HG02571 (cell line): Measurements from ENCODE around the gene CLDN5.

Experiments used
- ATAC-seq: cut with Tn5 transposase; IDR thresholded peaks from one replicate; pipeline ENCODE4 v1.9.1; 2021; ENCODE audit warnings: mild to moderate bottlenecking, moderate library complexity; ENCODE audit not compliant: unreplicated experiment

Gene CLDN5

DNA sequence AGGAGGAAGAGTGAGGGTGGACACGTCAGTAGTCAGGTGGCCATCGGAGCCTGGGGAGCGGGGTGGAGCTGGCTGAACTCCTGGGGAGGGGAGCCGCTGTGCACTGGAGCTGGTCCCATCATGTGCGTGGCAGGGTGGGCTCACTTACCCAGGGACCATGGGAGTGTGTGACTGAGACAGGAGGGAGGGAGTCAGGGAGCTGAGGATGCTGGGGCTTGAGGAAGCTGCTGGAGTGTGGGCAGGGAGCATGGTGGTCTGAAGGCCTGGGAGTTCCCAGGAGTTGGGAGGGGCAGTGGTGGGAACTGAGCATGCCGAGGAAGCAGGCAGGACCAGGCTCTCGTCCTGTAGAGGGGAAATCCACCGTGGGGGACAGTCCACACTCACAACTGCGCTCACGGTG, 18.0 kb downstream of the CLDN5 start:
- no peak for ATAC-seq

DNA sequence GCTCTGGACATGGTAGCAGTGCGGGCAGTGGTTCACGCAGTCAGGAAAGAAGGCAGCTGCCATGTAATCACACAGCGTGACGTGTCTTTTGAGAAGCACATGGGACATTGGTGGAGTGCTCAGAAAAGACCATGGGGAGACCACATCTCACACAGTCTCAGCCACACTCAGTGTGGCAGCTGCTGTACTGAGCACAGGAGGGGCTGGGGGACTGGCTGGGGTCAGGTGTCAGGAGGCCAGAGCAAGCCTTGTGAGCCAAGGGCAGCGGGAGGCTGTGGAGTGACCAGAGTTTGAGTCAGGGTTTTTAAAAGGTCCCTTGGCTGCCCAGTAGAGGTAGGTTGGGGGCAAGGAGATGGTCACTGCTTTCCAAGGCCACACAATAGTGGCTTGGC, 18.5 kb downstream of the CLDN5 start:
- no peak for ATAC-seq

DNA sequence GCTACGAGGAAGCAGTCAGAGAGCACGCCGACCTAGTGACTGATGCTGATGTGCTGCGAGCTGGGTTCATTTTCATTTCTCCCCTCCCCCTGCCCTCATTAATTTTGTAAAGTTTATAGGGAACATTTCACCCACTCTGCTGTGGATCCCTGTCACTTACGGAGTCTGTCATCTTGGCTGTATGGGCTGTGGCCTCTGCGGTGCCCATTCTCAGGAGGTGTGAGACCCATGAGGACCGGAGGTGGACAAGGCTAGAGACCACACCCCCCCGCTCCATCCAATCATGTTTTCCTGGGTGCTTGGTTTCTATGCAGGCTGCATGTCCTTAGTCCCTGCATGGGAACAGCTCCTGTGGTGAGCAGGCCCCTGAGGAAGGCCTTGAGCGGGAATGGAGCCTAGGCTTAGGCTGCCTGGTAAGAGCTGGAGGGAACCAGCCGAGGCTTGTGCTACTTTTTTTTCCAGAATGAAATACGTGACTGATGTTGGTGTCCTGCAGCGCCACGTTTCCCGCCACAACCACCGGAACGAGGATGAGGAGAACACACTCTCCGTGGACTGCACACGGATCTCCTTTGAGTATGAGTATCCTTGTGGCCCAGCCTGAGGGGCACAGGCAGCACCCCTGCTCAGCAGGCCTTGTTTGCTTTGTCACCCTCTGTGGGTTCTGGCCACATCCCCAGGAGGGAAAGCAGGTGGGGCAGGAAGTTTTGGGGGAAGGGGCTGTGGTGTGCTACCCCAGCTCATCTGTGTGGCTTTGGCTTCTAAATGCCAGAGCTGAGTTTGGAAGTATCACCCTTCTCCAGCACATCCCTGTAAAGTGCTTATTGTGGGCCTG, 19.1 kb downstream of the CLDN5 start:
- no peak for ATAC-seq

GRCh38 chr22:19503869-19504268, 20.3 kb downstream of the CLDN5 start:
- ATAC-seq: no peak

DNA sequence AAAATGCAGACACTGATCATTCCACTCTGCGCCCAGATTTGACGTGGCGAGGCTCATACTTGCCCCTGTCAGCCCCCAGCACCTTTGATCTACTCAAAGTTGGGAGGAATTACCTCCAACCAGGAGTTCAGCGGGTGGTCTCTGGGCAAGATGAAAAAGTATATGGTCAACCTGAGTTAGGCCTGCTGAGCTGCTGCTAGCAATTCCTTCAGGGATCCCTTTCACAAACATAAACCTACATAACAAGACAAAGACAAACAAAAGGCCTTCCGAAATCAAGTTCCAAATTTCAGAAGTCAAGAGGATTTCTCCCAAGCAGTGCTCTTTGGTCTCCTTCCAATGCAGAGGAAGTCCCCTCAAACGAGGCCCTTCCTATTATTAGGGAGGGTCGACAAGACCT, 20.8 kb downstream of the CLDN5 start:
- no peak for ATAC-seq

DNA sequence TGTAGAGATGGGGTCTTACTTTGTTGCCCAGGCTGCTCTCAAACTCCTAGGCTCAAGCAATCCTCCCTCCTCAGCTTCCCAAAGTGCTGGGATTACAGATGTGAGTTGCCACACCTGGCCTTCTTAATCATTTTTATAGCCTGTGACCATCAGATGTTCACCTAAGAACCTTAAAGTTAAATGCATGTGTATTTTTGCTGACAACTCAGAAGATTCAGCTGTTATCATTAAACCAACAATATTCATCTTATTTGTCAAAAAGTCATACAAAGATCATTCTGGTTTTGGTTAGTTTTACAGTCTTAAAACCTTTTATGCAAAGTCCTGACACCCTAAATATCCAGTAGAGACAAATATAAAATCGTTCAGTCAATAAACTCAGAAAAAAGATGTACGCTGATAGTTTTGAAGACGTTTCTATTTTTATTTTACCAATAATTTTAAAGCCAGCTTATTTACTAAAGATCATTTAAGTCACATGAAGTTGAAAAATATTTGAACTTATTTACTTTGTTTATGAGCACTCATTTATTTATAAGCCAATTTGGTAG, 22.2 kb downstream of the CLDN5 start:
- ATAC-seq: no peak

- no peak for ATAC-seq
These were observed 24.3 kb downstream of the CLDN5 start for GRCh38 chr22:19499880-19500242.

- ATAC-seq: no peak
These were observed 24.9 kb downstream of the CLDN5 start for GRCh38 chr22:19499236-19499879.

DNA sequence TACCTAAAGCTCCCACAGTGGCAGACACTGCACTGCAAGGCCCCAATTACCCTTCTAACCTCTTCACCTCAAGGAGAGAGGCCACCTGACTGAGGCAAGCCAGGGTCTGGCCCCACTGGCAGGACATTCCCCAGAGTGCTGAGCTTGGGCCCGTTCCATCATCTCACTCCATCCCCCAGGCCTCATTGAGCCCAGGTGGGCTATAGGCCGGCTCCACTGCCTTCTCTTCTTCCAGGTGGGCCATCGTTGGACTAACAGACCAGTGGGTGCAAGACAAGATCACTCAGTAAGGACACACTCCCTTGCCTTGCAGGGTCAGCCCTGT, 25.4 kb downstream of the CLDN5 start:
- ATAC-seq: no peak

GRCh38 chr22:19498154-19498865, 25.9 kb downstream of the CLDN5 start:
- ATAC-seq: no peak

GRCh38 chr22:19497245-19497644, 27.0 kb downstream of the CLDN5 start:
- ATAC-seq: no peak

DNA sequence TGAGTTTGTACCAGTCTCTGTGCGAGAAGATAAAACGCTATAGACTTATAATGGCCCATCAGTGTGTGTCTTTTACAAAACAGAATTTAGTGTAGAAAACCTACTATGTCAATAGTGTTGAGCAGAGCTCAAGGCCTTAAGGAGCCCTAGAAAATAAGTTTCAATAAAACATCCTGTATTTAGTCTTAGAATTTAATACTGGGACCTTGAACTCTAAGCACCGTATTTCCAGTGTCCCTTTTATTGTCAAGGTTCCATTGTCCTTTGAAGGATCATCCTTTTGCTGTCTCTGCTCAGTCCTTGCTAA, 27.9 kb downstream of the CLDN5 start:
- no peak for ATAC-seq

- no peak for ATAC-seq
These were observed 28.5 kb downstream of the CLDN5 start for GRCh38 chr22:19495562-19496323.

DNA sequence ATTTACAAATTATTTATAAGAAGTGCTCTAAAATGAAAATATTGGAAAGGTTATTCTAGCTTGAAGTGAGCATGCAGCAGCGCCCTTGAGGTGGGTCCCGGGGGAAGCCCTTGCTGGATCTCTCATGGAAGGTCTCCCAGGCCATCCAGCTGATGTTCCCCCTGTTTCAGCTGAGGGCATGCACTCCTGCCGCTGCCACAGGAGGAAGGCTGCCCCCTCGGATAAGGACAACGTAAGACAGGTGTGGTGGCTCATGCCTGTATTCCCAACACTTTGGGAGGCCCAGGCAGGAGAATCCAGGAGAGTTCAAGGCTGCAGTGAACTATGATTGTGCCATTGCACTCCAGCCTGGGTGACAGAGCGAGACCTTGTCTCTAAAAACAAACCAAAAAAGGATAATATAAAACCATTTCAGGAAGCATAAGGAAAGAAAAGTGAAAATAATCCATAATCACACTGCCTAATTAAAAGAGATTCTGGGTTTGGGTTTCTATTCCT, 29.5 kb downstream of the CLDN5 start:
- ATAC-seq: no peak

GRCh38 chr22:19494001-19494560, 30.1 kb downstream of the CLDN5 start:
- ATAC-seq: no peak

- no peak for ATAC-seq
These were observed 31.6 kb downstream of the CLDN5 start for GRCh38 chr22:19492504-19493174.

GRCh38 chr22:19490628-19491230, 33.5 kb downstream of the CLDN5 start:
- ATAC-seq: no peak

GRCh38 chr22:19488884-19489843, 35.0 kb downstream of the CLDN5 start:
- no peak for ATAC-seq

DNA sequence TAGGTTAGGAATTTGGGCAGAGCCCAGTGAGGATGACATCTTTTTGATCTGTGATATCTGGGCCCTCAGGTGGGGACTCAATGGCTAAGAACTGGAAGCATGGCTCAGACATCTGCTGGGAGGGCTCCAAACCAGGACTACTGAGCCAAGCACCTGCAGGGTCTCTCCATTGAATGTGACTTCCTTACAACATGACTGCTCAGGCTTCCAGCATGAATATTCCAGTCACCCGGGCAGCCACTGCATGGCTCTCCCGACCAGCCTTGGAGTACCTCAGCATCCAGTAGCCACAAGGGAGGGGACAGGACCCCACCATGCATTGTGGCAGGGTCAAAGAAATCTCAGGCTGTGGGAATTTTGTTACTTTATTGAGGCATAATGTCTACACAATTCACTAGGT, 35.9 kb downstream of the CLDN5 start:
- ATAC-seq: no peak
